Naive B cell (primary cell): ENCODE measurements around the gene PSORS1C2. TPM values are rescaled to one million over a fixed set of nuclear protein-coding genes. Genes with fewer than 3 reads are reported as not detected.

Source experiments
- ATAC-seq, 2 donors: fragments of 150-1000 bp; cut with Tn5 transposase; 2 replicates each; pipeline ENCODE4 v1.10.0; 2021; ENCODE audit warnings: low read depth in 2 of 2, mild to moderate bottlenecking in 2 of 2, moderate library complexity in 2 of 2
- DNase-seq: peaks from one replicate; pipeline ENCODE4 v3.0.0; 2022
- H3K27ac Mint-ChIP-seq, 6 donors: one replicate each; pipeline ENCODE4 v1.8.0; 2020 to 2022; ENCODE audit warnings: mild to moderate bottlenecking in 6 of 6, mixed read lengths in 6 of 6, moderate library complexity in 5 of 6, inconsistent platforms in 2 of 6
- H3K27me3 Mint-ChIP-seq, 3 donors: one replicate each; pipeline ENCODE4 v1.8.0; 2021 to 2022; ENCODE audit warnings: mixed read lengths in 3 of 3, mild to moderate bottlenecking in 1 of 3
- H3K36me3 Mint-ChIP-seq, 2 donors: one replicate each; pipeline ENCODE4 v1.8.0; 2020 to 2022; ENCODE audit warnings: mixed read lengths in 2 of 2, inconsistent platforms in 1 of 2, mild to moderate bottlenecking in 1 of 2
- H3K4me1 Mint-ChIP-seq, 3 donors: one replicate each; pipeline ENCODE4 v1.8.0; 2020 to 2022; ENCODE audit warnings: mixed read lengths in 3 of 3, inconsistent platforms in 1 of 3, mild to moderate bottlenecking in 1 of 3, moderate library complexity in 1 of 3
- H3K4me3 Mint-ChIP-seq, 8 donors: one replicate each; pipeline ENCODE4 v1.8.0; 2020 to 2022; ENCODE audit warnings: mild to moderate bottlenecking in 8 of 8, mixed read lengths in 8 of 8, moderate library complexity in 8 of 8, inconsistent platforms in 2 of 8
- H3K9me3 Mint-ChIP-seq, 7 donors: one replicate each; pipeline ENCODE4 v1.8.0; 2020 to 2022; ENCODE audit warnings: mixed read lengths in 7 of 7, mild to moderate bottlenecking in 5 of 7, inconsistent platforms in 2 of 7, moderate library complexity in 1 of 7
- polyA plus RNA-seq, 6 donors: library from polyadenylated mRNA; unstranded; fragments of 300-500 nt; fragmentation: Illumina TruSeq; gene quantifications; one replicate each; pipeline ENCODE4 v1.2.3, GENCODE V29; 2021; ENCODE audit warnings: low read depth in 6 of 6

PSORS1C2 gene
- polyA plus RNA-seq, 6 donors from 2014 or later: not detected

- DNase-seq (no peak), ATAC-seq (no peak)
- H3K9me3 Mint-ChIP-seq: no peaks in the 10 kb centered on the region
- H3K27ac Mint-ChIP-seq: no peak overlapping the region
- H3K4me3 Mint-ChIP-seq: no peak overlapping the region
- H3K27me3 Mint-ChIP-seq: no peaks in the 10 kb centered on the region
- H3K4me1 Mint-ChIP-seq: peaks cover 24 to 26% (median 24%) of the 10 kb centered on the region in 3 donors
- no peaks in the 10 kb centered on the region for H3K36me3 Mint-ChIP-seq
Observed at GRCh38 chr6:31162463-31163165, 23.7 kb upstream of the PSORS1C2 start.

- Mint-ChIP-seq H3K27me3 (no peaks in the 10 kb centered on the region), H3K4me1 (peaks cover 32 to 36% (median 32%) of the 10 kb centered on the region in 3 donors), H3K9me3 (no peaks in the 10 kb centered on the region), H3K36me3 (no peaks in the 10 kb centered on the region), H3K4me3 (peak overlapping the region in 2 of 8 donors; percentile 56 to 76), H3K27ac (peak overlapping the region in 1 of 6 donors; percentile 49)
- DNase-seq (no peak), ATAC-seq (no peak)
Observed at GRCh38 chr6:31161216-31162126, 22.6 kb upstream of the PSORS1C2 start.

- peak overlapping the region; percentile 8 to 93 (median 86) for H3K27ac Mint-ChIP-seq
- ATAC-seq (no peak), DNase-seq (no peak)
- H3K4me3 Mint-ChIP-seq: peak overlapping the region; percentile 88 to 99 (median 92)
- H3K27me3 Mint-ChIP-seq: no peaks in the 10 kb centered on the region
- no peaks in the 10 kb centered on the region for H3K9me3 Mint-ChIP-seq
- H3K4me1 Mint-ChIP-seq: peaks cover 24 to 28% (median 26%) of the 10 kb centered on the region in 3 donors
- H3K36me3 Mint-ChIP-seq: no peaks in the 10 kb centered on the region
Observed at GRCh38 chr6:31158863-31159855, 20.3 kb upstream of the PSORS1C2 start.

GRCh38 chr6:31158140-31158862 is 19.4 kb upstream of the PSORS1C2 start, which contains the start of gene TCF19:
Gene TCF19, plus strand, starts transcription at chr6:31158589. Its CDS starts 881 bp downstream, at chr6:31159470.
- peak within 1 kb of the TSS; percentile 87 to 99 (median 92) for H3K27ac Mint-ChIP-seq
- peaks cover 24 to 28% (median 26%) of the 10 kb centered on the region in 3 donors for H3K4me1 Mint-ChIP-seq
- DNase-seq (peak; percentile 98), ATAC-seq (peak; percentile 85 to 92)
- H3K9me3 Mint-ChIP-seq: no peaks in the 10 kb centered on the region
- H3K36me3 Mint-ChIP-seq: no peaks in the 10 kb centered on the region
- no peaks in the 10 kb centered on the region for H3K27me3 Mint-ChIP-seq
- peak within 1 kb of the TSS; percentile 88 to 99 (median 92) for H3K4me3 Mint-ChIP-seq

- ATAC-seq: peak; percentile 20 to 30
- Mint-ChIP-seq H3K4me1 (peaks cover 24 to 28% (median 26%) of the 10 kb centered on the region in 3 donors), H3K36me3 (no peaks in the 10 kb centered on the region), H3K9me3 (no peaks in the 10 kb centered on the region), H3K27ac (peak within 1 kb of the TSS; percentile 87 to 99 (median 92)), H3K4me3 (peak within 1 kb of the TSS; percentile 88 to 99 (median 92)), H3K27me3 (no peaks in the 10 kb centered on the region)
- DNase-seq: no peak
Observed at GRCh38 chr6:31157513-31158139, 18.8 kb upstream of the PSORS1C2 start, which contains the start of gene CCHCR1. Gene CCHCR1, minus strand, starts transcription at chr6:31157802. Its CDS starts 202 bp downstream, at chr6:31157600.

GRCh38 chr6:31156641-31157040 is 17.8 kb upstream of the PSORS1C2 start:
- Mint-ChIP-seq H3K27ac (peak overlapping the region in 1 of 6 donors; percentile 63), H3K27me3 (no peaks in the 10 kb centered on the region), H3K4me3 (peak overlapping the region in 6 of 8 donors; percentile 57 to 98 (median 88)), H3K9me3 (no peaks in the 10 kb centered on the region), H3K4me1 (peaks cover 24 to 28% (median 26%) of the 10 kb centered on the region in 3 donors), H3K36me3 (no peaks in the 10 kb centered on the region)
- no peak for DNase-seq
- ATAC-seq: no peak

GRCh38 chr6:31154436-31154835 is 15.6 kb upstream of the PSORS1C2 start:
- no peak for DNase-seq
- Mint-ChIP-seq H3K9me3 (no peaks in the 10 kb centered on the region), H3K4me1 (peaks cover 26 to 30% (median 28%) of the 10 kb centered on the region in 3 donors), H3K27me3 (no peaks in the 10 kb centered on the region), H3K27ac (no peak overlapping the region), H3K36me3 (peaks cover 0 to 12% of the 10 kb centered on the region in 2 donors), H3K4me3 (no peak overlapping the region)
- ATAC-seq: no peak

- H3K27me3 Mint-ChIP-seq: no peaks in the 10 kb centered on the region
- DNase-seq (no peak), ATAC-seq (no peak)
- H3K4me1 Mint-ChIP-seq: peaks cover 16 to 23% (median 21%) of the 10 kb centered on the region in 3 donors
- H3K4me3 Mint-ChIP-seq: peak overlapping the region in 1 of 8 donors; percentile 15
- H3K36me3 Mint-ChIP-seq: peaks cover 0 to 12% of the 10 kb centered on the region in 2 donors
- H3K9me3 Mint-ChIP-seq: no peaks in the 10 kb centered on the region
- peak overlapping the region in 2 of 6 donors; percentile 42 to 73 for H3K27ac Mint-ChIP-seq
Observed at GRCh38 chr6:31152781-31153180, 13.9 kb upstream of the PSORS1C2 start.

GRCh38 chr6:31149827-31150447 is 11.1 kb upstream of the PSORS1C2 start:
- DNase-seq (no peak), ATAC-seq (no peak)
- peaks cover 7 to 14% (median 13%) of the 10 kb centered on the region in 3 donors for H3K4me1 Mint-ChIP-seq
- H3K9me3 Mint-ChIP-seq: no peaks in the 10 kb centered on the region
- no peaks in the 10 kb centered on the region for H3K27me3 Mint-ChIP-seq
- H3K4me3 Mint-ChIP-seq: no peak overlapping the region
- H3K27ac Mint-ChIP-seq: no peak overlapping the region
- peaks cover 0 to 14% of the 10 kb centered on the region in 2 donors for H3K36me3 Mint-ChIP-seq

GRCh38 chr6:31145386-31145785 is 6.5 kb upstream of the PSORS1C2 start:
- Mint-ChIP-seq H3K27me3 (no peaks in the 10 kb centered on the region), H3K9me3 (no peaks in the 10 kb centered on the region), H3K4me3 (no peak overlapping the region), H3K36me3 (peaks cover 0 to 6% of the 10 kb centered on the region in 2 donors), H3K27ac (peak overlapping the region in 1 of 6 donors; percentile 56), H3K4me1 (peaks cover 4 to 12% (median 7%) of the 10 kb centered on the region in 3 donors)
- no peak for DNase-seq
- no peak for ATAC-seq

GRCh38 chr6:31144970-31145340 is 6.1 kb upstream of the PSORS1C2 start:
- ATAC-seq (no peak), DNase-seq (no peak)
- H3K36me3 Mint-ChIP-seq: peaks cover 0 to 6% of the 10 kb centered on the region in 2 donors
- peaks cover 4 to 12% (median 7%) of the 10 kb centered on the region in 3 donors for H3K4me1 Mint-ChIP-seq
- H3K27me3 Mint-ChIP-seq: no peaks in the 10 kb centered on the region
- H3K27ac Mint-ChIP-seq: no peak overlapping the region
- no peaks in the 10 kb centered on the region for H3K9me3 Mint-ChIP-seq
- no peak overlapping the region for H3K4me3 Mint-ChIP-seq
